Panc1 (cell line): Measurements from ENCODE around the gene IFNA1. TPM values are rescaled to one million over a fixed set of nuclear protein-coding genes. Genes with fewer than 3 reads are reported as not detected.

Experiments
- ATAC-seq: fragments of 200-7000 bp; cut with Tn5 transposase; 2 replicates; pipeline ENCODE4 v1.9.1; 2020; ENCODE audit warnings: mild to moderate bottlenecking, moderate library complexity
- BruUV-seq: library from RNA; stranded (reverse); fragments of 400-500 nt; replicated peaks from 2 replicates; lab custom pipeline; 2021; lab: Mats Ljungman, UMichigan
- CTCF ChIA-PET: fragments of 300-600 bp; sonication (Branson Sonifier 250); formaldehyde crosslinking; loops from one replicate; lab custom pipeline; 2022; ENCODE audit warnings: antibody characterized with exemption; lab: Charles Lee
- POLR2A ChIA-PET: fragments of 300-600 bp; sonication (Branson Sonifier 250); formaldehyde crosslinking; loops from one replicate; lab custom pipeline; 2022; ENCODE audit warnings: antibody characterized with exemption; lab: Charles Lee
- DNase-seq: peaks from one replicate; pipeline ENCODE4 v3.0.0-alpha.2; 2010; ENCODE audit warnings: low read depth, low spot score
- H3K27ac ChIP-seq: 2 replicates; pipeline ENCODE4 v1.5.1; 2011; ENCODE audit warnings: mild to moderate bottlenecking, low read length, inconsistent platforms
- H3K27me3 ChIP-seq: fragments of 200-500 bp; sonication (Bioruptor generic); 2 replicates; pipeline ENCODE4 v1.6.0; 2014; ENCODE audit warnings: low read length, inconsistent platforms; ENCODE audit not compliant: control insufficient read depth, insufficient read depth
- H3K36me3 ChIP-seq: fragments of 200-500 bp; sonication (Bioruptor generic); 2 replicates; pipeline ENCODE4 v1.5.1; 2014; ENCODE audit warnings: inconsistent platforms, mild to moderate bottlenecking, low read length, moderate library complexity; ENCODE audit not compliant: control insufficient read depth, insufficient read depth
- H3K4me1 ChIP-seq: 2 replicates; pipeline ENCODE4 v1.5.1; 2011; ENCODE audit warnings: inconsistent platforms, mild to moderate bottlenecking, low read length, moderate library complexity; ENCODE audit not compliant: control insufficient read depth, insufficient read depth
- H3K4me3 ChIP-seq, 2 experiments: 2 replicates each; pipeline ENCODE4 v1.5.1; 2011 to 2012; ENCODE audit warnings: low read depth in 2 of 2, low read length in 2 of 2, mild to moderate bottlenecking in 2 of 2, inconsistent platforms in 1 of 2, moderate library complexity in 1 of 2
- H3K9me3 ChIP-seq: fragments of 200-500 bp; sonication (Bioruptor generic); 2 replicates; pipeline ENCODE4 v1.5.1; 2014; ENCODE audit warnings: low read depth, mild to moderate bottlenecking, inconsistent platforms, low read length, moderate library complexity; ENCODE audit not compliant: control insufficient read depth, insufficient read depth
- POLR2AphosphoS5 ChIP-seq: IDR thresholded peaks from 2 replicates; pipeline ENCODE4 v1.6.1; 2012; ENCODE audit warnings: mild to moderate bottlenecking, low read depth, low read length, moderate library complexity
- SIN3A ChIP-seq: IDR thresholded peaks from 2 replicates; pipeline ENCODE4 v1.6.1; 2012; ENCODE audit warnings: low read depth, mild to moderate bottlenecking, low read length, moderate library complexity, borderline replicate concordance; ENCODE audit not compliant: insufficient read depth
- TCF7L2 ChIP-seq: IDR thresholded peaks from 2 replicates; pipeline ENCODE4 v1.6.1; 2011; ENCODE audit warnings: mild to moderate bottlenecking, low read depth, low read length, inconsistent platforms
- in situ Hi-C: cut with HindIII; loops from 2 replicates; pipeline ENCODE4 v1.10.0; 2016; ENCODE audit warnings: low sequenced_read_pairs, low pct_unique_long_range_greater_than_20kb
- intact Hi-C: fragments of 100-400 bp; cut with micrococcal nuclease; formaldehyde crosslinking; loops from one replicate; pipeline ENCODE4 v1.10.0; 2022; ENCODE audit not compliant: unreplicated experiment
- total RNA-seq: library from RNA; stranded (reverse); gene quantifications from one replicate; pipeline ENCODE4 v1.2.1, GENCODE V29; 2021; ENCODE audit not compliant: unreplicated experiment
- TF ChIP-seq, protein P1 (sequence below): fragments of 450-650 bp; IDR thresholded peaks from 2 replicates; pipeline ENCODE4 v1.5.1; 2017; ENCODE audit warnings: mild to moderate bottlenecking
- TF ChIP-seq, protein P2 (sequence below), 2 experiments: IDR thresholded peaks; 2 replicates each; pipeline ENCODE4 v1.6.1; 2011 to 2012; ENCODE audit warnings: low read depth in 2 of 2, control low read depth in 1 of 2, low read length in 1 of 2, mild to moderate bottlenecking in 1 of 2, moderate library complexity in 1 of 2; ENCODE audit not compliant: insufficient read depth in 1 of 2

IFNA1 gene
- total RNA-seq, 1 experiment from 2014 or later = not detected

DNA sequence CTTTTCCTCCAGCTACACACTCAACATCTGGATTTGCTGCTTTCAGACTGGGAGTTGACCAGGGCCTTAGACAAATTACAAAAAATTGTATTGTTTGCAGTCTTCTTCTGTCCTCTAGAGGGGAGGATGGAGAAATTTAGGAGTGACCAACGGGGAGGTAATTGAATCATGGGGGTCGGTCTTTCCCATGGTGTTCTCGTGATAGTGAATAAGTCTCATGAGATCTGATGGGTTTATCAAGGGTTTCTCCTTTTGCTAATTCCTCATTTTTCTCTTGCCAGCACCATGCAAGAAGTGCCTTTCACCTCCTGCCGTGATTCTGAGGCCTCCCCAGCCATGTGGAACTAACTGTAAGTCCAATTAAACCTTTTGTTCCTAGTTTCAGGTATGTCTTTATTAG lies 27.1 kb upstream of the IFNA1 start:
- no peaks in the 10 kb centered on the region for H3K36me3 ChIP-seq
- H3K4me3 ChIP-seq = no peak overlapping the region
- BruUV-seq = no TSS peak
- DNase-seq = no peak
- H3K9me3 ChIP-seq = no peaks in the 10 kb centered on the region
- ATAC-seq = no peak
- H3K27me3 ChIP-seq = no peaks in the 10 kb centered on the region
- CTCF ChIA-PET = no interaction called here
- H3K4me1 ChIP-seq = no peaks in the 10 kb centered on the region
- in situ Hi-C loops = no loop called here
- TF ChIP-seq POLR2AphosphoS5 (no peak), TCF7L2 (no peak), SIN3A (no peak)
- TF ChIP-seq, protein P1, sequence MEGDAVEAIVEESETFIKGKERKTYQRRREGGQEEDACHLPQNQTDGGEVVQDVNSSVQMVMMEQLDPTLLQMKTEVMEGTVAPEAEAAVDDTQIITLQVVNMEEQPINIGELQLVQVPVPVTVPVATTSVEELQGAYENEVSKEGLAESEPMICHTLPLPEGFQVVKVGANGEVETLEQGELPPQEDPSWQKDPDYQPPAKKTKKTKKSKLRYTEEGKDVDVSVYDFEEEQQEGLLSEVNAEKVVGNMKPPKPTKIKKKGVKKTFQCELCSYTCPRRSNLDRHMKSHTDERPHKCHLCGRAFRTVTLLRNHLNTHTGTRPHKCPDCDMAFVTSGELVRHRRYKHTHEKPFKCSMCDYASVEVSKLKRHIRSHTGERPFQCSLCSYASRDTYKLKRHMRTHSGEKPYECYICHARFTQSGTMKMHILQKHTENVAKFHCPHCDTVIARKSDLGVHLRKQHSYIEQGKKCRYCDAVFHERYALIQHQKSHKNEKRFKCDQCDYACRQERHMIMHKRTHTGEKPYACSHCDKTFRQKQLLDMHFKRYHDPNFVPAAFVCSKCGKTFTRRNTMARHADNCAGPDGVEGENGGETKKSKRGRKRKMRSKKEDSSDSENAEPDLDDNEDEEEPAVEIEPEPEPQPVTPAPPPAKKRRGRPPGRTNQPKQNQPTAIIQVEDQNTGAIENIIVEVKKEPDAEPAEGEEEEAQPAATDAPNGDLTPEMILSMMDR = no peak
- TF ChIP-seq, protein P2, sequence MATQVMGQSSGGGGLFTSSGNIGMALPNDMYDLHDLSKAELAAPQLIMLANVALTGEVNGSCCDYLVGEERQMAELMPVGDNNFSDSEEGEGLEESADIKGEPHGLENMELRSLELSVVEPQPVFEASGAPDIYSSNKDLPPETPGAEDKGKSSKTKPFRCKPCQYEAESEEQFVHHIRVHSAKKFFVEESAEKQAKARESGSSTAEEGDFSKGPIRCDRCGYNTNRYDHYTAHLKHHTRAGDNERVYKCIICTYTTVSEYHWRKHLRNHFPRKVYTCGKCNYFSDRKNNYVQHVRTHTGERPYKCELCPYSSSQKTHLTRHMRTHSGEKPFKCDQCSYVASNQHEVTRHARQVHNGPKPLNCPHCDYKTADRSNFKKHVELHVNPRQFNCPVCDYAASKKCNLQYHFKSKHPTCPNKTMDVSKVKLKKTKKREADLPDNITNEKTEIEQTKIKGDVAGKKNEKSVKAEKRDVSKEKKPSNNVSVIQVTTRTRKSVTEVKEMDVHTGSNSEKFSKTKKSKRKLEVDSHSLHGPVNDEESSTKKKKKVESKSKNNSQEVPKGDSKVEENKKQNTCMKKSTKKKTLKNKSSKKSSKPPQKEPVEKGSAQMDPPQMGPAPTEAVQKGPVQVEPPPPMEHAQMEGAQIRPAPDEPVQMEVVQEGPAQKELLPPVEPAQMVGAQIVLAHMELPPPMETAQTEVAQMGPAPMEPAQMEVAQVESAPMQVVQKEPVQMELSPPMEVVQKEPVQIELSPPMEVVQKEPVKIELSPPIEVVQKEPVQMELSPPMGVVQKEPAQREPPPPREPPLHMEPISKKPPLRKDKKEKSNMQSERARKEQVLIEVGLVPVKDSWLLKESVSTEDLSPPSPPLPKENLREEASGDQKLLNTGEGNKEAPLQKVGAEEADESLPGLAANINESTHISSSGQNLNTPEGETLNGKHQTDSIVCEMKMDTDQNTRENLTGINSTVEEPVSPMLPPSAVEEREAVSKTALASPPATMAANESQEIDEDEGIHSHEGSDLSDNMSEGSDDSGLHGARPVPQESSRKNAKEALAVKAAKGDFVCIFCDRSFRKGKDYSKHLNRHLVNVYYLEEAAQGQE (IDR thresholded peaks at IDR 0.05; ENCODE audit: insufficient read depth in 1 of 2, low read depth in 2 of 2, low read length in 1 of 2) = no peak
- H3K27ac ChIP-seq = no peak overlapping the region
- intact Hi-C loops = no loop called here
- POLR2A ChIA-PET = no interaction called here

DNA sequence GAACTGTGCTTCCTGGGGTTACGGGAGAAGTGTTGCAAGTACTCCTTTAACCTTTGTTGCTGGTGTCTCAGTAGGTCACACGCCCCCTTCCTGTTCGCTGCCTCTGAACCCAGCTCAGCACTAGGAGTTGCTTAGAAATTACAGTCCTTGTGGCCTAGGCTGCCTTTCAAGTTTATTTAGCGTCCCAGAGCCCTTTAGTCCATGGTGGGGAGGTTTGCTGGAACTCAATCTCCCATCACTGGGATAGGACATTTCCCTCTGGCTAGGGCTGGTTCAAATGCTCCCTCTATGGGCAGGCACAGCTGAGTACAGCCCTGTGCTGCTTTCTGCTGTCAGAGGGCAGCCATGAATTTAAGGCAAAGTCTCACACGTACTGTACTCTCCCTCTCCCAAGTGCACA lies 26.6 kb upstream of the IFNA1 start:
- Histone ChIP-seq H3K27me3 (no peaks in the 10 kb centered on the region), H3K4me1 (no peaks in the 10 kb centered on the region), H3K4me3 (no peak overlapping the region), H3K9me3 (no peaks in the 10 kb centered on the region), H3K27ac (no peak overlapping the region), H3K36me3 (no peaks in the 10 kb centered on the region)
- no TSS peak for BruUV-seq
- in situ Hi-C loops = no loop called here
- intact Hi-C loops = no loop called here
- ChIA-PET CTCF (no interaction called here), POLR2A (no interaction called here)
- TF ChIP-seq POLR2AphosphoS5 (no peak), TCF7L2 (no peak), SIN3A (no peak)
- TF ChIP-seq, protein P1 = no peak
- TF ChIP-seq, protein P2 (IDR thresholded peaks at IDR 0.05; ENCODE audit: insufficient read depth in 1 of 2, low read depth in 2 of 2, low read length in 1 of 2) = no peak
- no peak for DNase-seq
- ATAC-seq = no peak
